SK-N-MC (cell line): Measurements from ENCODE around the gene PARD3B.
A peak's percentile ranks its signal among the peaks of the same experiment; 100 is the strongest.

Source experiments
- DNase-seq: peaks from one replicate; pipeline ENCODE4 v3.0.0-alpha.2; 2011; ENCODE audit warnings: low read depth, low spot score
- H3K27ac ChIP-seq: fragments of 200-600 bp; sonication (generic); 2 replicates; pipeline ENCODE4 v1.5.1; 2016; ENCODE audit warnings: mixed run types
- H3K36me3 ChIP-seq: fragments of 200-600 bp; sonication (generic); 2 replicates; pipeline ENCODE4 v1.6.1; 2017; ENCODE audit warnings: antibody characterized with exemption, low read length, mixed read lengths; ENCODE audit not compliant: insufficient read depth
- H3K4me3 ChIP-seq: fragments of 200-600 bp; sonication (generic); 2 replicates; pipeline ENCODE4 v1.5.1; 2016
- H3K9ac ChIP-seq: fragments of 200-600 bp; sonication (generic); 2 replicates; pipeline ENCODE4 v1.8.0; 2017; ENCODE audit warnings: mixed run types, mixed read lengths; ENCODE audit not compliant: insufficient read length
- H3K9me3 ChIP-seq: fragments of 200-600 bp; sonication (generic); 2 replicates; pipeline ENCODE4 v1.6.1; 2017; ENCODE audit warnings: low read depth, mild to moderate bottlenecking, antibody characterized with exemption, low read length, moderate library complexity, mixed read lengths
- EZH2 ChIP-seq: fragments of 200-600 bp; sonication (generic); IDR thresholded peaks from one replicate; pipeline ENCODE4 v1.6.1; 2017; ENCODE audit warnings: antibody characterized with exemption
- FOXP2 ChIP-seq: optimal IDR thresholded peaks from 2 replicates; pipeline ENCODE3; 2011; ENCODE audit warnings: mild to moderate bottlenecking, moderate library complexity; ENCODE audit not compliant: insufficient read depth; ENCODE audit errors: extremely low read length, control extremely low read depth
- POLR2AphosphoS5 ChIP-seq: IDR thresholded peaks from 2 replicates; pipeline ENCODE4 v1.6.1; 2012; ENCODE audit warnings: mild to moderate bottlenecking, low read depth, low read length, borderline replicate concordance

Gene PARD3B

GRCh38 chr2:204628926-204629712, 83.8 kb downstream of the PARD3B start:
- TF ChIP-seq FOXP2 (no peak), EZH2 (no peak), POLR2AphosphoS5 (no peak)
- no peak overlapping the region for H3K9ac ChIP-seq
- H3K9me3 ChIP-seq = no peaks in the 10 kb centered on the region
- H3K4me3 ChIP-seq = no peak overlapping the region
- DNase-seq = no peak
- no peaks in the 10 kb centered on the region for H3K36me3 ChIP-seq
- H3K27ac ChIP-seq = no peak overlapping the region

DNA sequence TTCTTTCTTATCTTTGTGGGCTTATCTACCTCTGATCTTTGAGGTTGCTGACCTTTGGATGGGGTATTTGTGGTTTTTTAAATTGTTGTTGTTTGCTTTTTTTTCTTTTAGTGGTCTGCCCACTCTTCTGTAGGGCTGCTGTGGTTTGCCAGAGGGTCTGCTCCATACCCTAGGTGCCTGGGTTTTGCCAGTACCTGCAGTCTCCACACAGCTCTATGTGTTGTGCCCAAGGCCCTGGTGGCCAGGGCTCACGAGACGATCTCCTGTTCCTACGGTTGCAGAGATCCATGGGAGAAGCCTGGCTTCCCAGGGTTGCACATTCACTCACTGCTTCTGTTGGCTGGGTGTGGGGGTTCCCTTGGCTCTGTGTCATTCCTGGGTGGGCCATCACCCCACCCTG, 87.1 kb downstream of the PARD3B start:
- Histone ChIP-seq H3K27ac (no peak overlapping the region), H3K36me3 (no peaks in the 10 kb centered on the region), H3K9ac (no peak overlapping the region), H3K4me3 (no peak overlapping the region), H3K9me3 (no peaks in the 10 kb centered on the region)
- no peak for DNase-seq
- TF ChIP-seq EZH2 = no peak
- TF ChIP-seq POLR2AphosphoS5 = no peak
- no peak for TF ChIP-seq FOXP2

DNA sequence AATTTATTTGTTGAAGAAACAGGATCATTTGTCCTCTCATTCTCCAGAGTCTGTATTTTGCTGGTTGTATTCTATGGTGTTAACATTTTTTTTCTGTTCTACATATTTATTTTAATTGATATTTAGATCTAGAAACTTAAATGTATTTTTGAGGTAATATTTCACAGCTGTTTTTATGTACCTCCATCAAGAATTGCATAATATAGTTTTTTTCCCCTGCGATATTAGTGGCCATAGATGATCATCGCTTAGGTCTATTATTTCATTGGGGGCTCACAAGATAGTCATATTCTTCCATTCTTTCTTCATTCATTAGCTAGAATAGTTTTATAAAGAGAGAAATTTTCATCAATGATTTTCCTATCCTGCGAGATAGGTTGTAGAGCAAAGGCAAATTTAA, 89.3 kb downstream of the PARD3B start:
- Histone ChIP-seq H3K4me3 (no peak overlapping the region), H3K36me3 (no peaks in the 10 kb centered on the region), H3K9me3 (no peaks in the 10 kb centered on the region), H3K9ac (no peak overlapping the region), H3K27ac (no peak overlapping the region)
- DNase-seq = no peak
- TF ChIP-seq FOXP2 (no peak), EZH2 (no peak), POLR2AphosphoS5 (no peak)

GRCh38 chr2:204635478-204635877, 90.2 kb downstream of the PARD3B start:
- H3K9ac ChIP-seq = no peak overlapping the region
- H3K9me3 ChIP-seq = no peaks in the 10 kb centered on the region
- H3K4me3 ChIP-seq = no peak overlapping the region
- no peaks in the 10 kb centered on the region for H3K36me3 ChIP-seq
- no peak overlapping the region for H3K27ac ChIP-seq
- TF ChIP-seq POLR2AphosphoS5 = no peak
- TF ChIP-seq FOXP2 = no peak
- no peak for TF ChIP-seq EZH2
- no peak for DNase-seq

DNA sequence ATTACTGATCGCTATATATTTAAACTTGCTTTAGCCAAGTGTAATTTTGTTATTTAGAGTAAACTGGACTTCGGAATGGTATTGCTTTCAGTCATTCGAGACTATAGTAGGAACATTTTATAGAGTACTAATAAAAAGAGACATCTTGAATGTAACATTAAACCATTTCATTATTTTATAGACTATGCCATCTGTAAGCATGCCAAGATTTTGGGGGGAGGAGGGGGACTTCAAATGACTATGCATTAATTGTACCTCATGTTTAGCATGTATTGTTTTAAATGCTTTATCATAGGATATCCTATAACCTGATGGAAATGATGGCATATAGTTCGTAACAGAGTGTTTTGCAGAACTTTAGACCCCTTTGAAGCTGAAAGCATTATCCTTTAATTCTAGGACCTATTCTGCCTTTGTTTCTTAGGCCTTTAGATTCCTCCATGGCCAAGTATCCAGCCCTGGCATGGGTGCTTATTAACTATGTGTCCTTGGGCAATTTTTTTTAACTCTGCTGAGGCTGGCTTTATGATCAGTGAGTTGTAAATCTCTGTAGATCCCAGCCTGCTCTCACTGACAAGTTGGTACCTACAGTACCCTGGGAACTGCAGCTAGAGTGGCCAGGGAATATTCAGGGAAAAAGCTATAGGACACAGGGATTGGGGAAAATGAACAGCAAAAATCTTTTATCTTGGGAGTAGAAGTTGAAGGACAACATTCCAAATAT, 93.4 kb downstream of the PARD3B start:
- DNase-seq = no peak
- no peak for TF ChIP-seq EZH2
- TF ChIP-seq POLR2AphosphoS5 = no peak
- TF ChIP-seq FOXP2 = no peak
- Histone ChIP-seq H3K27ac (no peak overlapping the region), H3K9me3 (no peaks in the 10 kb centered on the region), H3K4me3 (no peak overlapping the region), H3K36me3 (no peaks in the 10 kb centered on the region), H3K9ac (no peak overlapping the region)

- H3K36me3 ChIP-seq = no peaks in the 10 kb centered on the region
- no peak overlapping the region for H3K9ac ChIP-seq
- no peak for DNase-seq
- H3K9me3 ChIP-seq = no peaks in the 10 kb centered on the region
- no peak overlapping the region for H3K27ac ChIP-seq
- TF ChIP-seq FOXP2 (no peak), EZH2 (no peak), POLR2AphosphoS5 (no peak)
- H3K4me3 ChIP-seq = no peak overlapping the region
These were observed 98.1 kb downstream of the PARD3B start for GRCh38 chr2:204643326-204643725.

DNA sequence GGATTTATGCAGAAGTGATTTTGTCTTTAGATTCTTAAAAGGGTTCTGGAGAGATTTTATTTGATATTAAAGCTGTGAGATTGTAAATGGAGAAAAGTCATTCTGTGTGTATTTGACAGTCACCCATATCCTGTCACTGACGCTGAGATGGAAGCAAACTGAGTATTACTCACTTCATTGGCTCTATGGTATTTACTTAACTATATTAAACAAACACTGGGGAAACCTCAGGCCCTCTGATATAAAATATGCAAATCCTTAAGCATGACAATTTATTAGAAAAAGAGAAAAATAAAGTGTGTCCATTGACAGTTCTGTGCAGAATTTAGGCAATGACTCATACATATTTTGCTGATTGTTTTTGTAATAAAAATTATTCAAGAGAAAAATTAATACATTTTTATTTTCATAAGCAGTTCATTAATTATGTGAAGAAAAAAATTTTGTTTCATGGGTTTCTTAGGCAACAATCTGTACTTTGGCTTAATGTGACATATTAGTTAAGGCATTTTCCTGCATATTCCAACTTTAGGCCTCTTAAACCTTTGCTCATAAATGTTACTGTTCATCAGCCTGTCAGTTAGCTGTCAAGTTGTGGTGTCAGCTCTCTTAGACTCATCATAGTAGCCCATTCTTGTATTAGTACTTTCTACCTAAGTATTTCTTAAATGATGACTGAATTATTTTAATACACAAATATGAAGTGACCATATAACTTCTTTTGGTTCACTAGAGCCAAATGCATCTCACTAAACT, 99.9 kb downstream of the PARD3B start:
- Histone ChIP-seq H3K36me3 (no peaks in the 10 kb centered on the region), H3K4me3 (no peak overlapping the region), H3K9ac (peak overlapping the region; percentile 37), H3K27ac (peak overlapping the region; percentile 48; the same call in 1 of the 2 replicates), H3K9me3 (no peaks in the 10 kb centered on the region)
- no peak for TF ChIP-seq POLR2AphosphoS5
- no peak for TF ChIP-seq EZH2
- no peak for TF ChIP-seq FOXP2
- no peak for DNase-seq

DNA sequence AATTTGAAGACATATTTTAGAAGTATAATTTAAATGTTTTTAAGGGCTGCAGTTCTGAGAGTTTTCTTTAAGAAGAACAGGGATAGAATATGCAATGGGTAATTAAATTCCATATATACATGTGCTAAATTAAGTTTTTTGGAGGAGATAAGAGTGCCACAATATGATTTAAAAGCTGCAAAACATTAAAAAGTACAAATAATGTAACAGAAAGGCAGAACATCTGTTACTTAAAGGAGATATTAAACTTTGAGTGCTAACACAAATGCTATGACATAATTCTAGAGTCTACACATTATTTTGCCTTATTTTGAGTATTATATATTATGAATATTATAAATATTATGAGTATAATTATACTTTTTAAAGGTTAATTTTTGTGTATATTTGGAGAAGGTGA, 102.4 kb downstream of the PARD3B start:
- H3K27ac ChIP-seq = no peak overlapping the region
- no peaks in the 10 kb centered on the region for H3K36me3 ChIP-seq
- H3K9me3 ChIP-seq = no peaks in the 10 kb centered on the region
- DNase-seq = no peak
- no peak overlapping the region for H3K9ac ChIP-seq
- no peak overlapping the region for H3K4me3 ChIP-seq
- no peak for TF ChIP-seq FOXP2
- no peak for TF ChIP-seq POLR2AphosphoS5
- TF ChIP-seq EZH2 = no peak
